Measurements from ENCODE around the gene CASP2.

CASP2 gene

DNA sequence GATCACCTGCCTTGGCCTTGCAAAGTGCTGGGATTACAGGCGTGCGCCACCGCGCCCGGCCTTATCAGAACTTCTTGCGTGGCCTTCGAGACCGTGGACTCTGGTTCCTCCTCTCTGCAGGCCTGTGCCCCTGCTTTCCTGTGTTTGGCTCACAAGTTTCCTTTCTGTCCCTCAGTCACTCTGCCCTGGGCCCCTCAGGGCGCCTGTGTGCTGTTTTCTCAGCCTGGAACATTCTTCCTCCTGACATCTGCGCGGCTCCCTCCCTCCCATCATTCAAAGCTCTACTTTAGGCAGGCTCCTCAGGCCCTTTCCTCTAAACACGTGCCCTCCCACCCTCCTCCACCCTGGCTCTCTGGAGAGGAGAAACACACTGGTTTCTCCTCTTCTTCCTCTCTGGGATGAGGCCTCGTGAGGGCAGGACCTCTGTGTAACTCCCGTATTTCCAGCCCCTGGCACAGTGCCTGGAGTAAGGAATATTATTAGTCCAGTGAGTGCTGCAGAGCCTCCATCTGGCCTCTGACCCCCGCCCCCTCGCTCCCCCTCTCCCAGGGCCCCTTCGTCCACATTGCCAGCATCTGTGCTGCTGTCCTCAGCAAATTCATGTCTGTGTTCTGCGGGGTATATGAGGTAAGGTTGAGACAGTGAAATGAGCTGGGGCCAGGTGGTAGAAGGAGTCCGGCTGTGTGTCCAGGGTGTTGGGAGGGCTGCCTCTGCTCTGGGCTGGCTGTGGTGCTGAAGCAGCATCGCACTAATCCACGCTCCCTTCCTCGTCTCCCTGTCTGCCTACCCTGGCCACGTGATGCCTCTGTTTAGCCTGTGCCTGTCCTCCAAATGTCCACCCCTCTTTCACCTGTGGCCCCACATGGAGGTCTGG, 34.8 kb downstream of the CASP2 start:
- no peak overlapping the region for H3K4me3 ChIP-seq (ENCODE audit: low read depth, low read length)
- TF ChIP-seq, protein P1, sequence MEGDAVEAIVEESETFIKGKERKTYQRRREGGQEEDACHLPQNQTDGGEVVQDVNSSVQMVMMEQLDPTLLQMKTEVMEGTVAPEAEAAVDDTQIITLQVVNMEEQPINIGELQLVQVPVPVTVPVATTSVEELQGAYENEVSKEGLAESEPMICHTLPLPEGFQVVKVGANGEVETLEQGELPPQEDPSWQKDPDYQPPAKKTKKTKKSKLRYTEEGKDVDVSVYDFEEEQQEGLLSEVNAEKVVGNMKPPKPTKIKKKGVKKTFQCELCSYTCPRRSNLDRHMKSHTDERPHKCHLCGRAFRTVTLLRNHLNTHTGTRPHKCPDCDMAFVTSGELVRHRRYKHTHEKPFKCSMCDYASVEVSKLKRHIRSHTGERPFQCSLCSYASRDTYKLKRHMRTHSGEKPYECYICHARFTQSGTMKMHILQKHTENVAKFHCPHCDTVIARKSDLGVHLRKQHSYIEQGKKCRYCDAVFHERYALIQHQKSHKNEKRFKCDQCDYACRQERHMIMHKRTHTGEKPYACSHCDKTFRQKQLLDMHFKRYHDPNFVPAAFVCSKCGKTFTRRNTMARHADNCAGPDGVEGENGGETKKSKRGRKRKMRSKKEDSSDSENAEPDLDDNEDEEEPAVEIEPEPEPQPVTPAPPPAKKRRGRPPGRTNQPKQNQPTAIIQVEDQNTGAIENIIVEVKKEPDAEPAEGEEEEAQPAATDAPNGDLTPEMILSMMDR (IDR thresholded peaks at IDR 0.05; ENCODE audit: low read depth, low read length, missing control alignments), result no peak
- in situ Hi-C loops (cut with HindIII; ENCODE audit: low sequenced_read_pairs), result no loop called here
- DNase-seq (ENCODE audit: low read depth), result no peak

DNA sequence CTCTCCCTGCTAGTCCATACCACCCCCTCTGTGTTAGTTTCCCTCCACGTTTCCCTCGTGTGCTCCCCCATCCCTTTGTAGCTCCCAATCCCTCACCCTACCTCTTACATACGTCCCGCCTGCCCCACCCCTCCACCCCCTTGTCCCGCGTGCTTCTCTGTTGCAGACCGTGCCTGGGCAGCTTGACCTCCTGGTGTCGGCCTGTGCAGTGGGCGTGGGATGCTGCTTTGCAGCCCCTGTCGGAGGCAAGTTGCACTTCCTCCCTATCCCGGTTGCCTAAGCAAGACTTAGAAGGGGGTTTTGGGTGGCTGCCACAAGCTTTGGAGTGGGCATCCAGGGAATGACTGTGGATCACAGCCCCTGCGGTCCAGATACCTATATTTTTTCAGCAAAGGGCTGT, 35.5 kb downstream of the CASP2 start:
- in situ Hi-C loops (cut with HindIII; ENCODE audit: low sequenced_read_pairs), result no loop called here
- H3K4me3 ChIP-seq (ENCODE audit: low read depth, low read length), result no peak overlapping the region
- no peak for DNase-seq (ENCODE audit: low read depth)
- TF ChIP-seq, protein P1 (IDR thresholded peaks at IDR 0.05; ENCODE audit: low read depth, low read length, missing control alignments), result no peak

DNA sequence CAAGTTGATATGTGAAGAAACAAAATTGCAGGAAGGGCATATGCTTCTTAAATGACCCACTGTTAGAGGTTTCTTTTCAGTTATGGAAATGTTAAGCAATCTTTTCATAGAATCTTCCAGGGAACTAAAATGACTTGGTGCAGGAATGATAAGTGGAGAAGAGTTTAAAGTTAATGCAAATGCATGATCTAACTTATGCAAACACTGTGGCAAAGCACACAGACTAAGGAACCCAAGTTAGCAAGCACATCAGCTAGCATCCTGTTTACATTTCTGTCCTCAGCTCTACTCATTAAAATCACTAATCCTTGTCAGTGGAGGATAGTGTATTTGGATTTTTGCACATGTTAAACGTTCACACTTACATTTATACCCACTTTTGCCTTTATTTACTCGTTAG, 37.1 kb downstream of the CASP2 start:
- TF ChIP-seq, protein P1 (IDR thresholded peaks at IDR 0.05; ENCODE audit: low read depth, low read length, missing control alignments), result no peak
- H3K4me3 ChIP-seq (ENCODE audit: low read depth, low read length), result no peak overlapping the region
- in situ Hi-C loops (cut with HindIII; ENCODE audit: low sequenced_read_pairs), result no loop called here
- no peak for DNase-seq (ENCODE audit: low read depth)

DNA sequence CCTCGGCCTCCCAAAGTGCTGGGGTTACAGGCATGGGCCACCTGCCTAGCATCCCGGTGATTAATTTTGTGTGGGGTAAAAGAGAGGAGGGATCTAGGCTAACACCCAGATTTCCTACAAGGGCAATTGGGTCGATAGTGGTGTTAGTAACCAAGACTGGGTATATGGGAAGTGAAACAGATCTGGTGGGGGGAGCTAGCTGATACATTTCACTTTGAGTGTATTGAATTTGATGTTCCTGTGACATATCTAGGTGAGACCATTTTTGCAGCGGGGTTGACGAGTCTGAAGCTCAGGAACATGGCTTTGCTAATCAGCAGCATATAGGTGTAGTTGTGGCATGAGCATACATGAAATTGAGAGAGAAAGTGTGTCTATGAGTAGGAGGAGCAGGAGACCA, 39.8 kb downstream of the CASP2 start:
- in situ Hi-C loops (cut with HindIII; ENCODE audit: low sequenced_read_pairs), result no loop called here
- no peak overlapping the region for H3K4me3 ChIP-seq (ENCODE audit: low read depth, low read length)
- TF ChIP-seq, protein P1 (IDR thresholded peaks at IDR 0.05; ENCODE audit: low read depth, low read length, missing control alignments), result no peak
- DNase-seq (ENCODE audit: low read depth), result no peak

DNA sequence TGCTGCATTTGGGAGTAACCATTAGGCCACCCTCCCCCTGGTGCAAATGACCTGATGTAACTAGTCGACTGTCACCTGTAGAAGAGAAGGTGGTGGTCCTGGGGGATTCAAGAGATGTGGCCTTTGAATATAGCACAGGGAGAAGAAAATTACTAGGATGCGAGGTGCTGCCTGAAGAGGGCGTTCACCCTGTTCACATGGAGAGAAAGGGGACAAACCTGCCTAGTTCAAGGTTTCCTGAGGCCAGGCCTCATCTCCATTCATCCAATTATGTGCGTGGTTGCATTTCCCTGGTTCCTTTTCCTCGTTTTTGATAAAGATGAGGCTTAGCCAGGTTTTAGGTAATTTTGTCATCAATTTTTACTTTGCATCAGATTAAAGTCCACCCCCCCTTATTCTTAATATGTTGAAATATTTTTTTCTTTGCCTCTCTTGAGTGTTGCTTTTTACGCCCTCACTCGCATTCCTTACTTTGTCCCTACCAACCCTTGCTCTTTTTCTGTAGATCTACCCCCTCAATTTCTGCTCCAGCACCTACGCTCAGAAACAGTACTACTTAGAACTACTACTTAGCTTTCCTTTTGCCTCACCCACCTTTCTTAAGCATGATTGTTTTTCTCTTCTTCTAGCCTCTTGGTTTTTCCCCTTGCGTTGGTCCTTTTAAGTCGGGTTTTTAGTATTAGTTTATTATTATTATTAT, 41.5 kb downstream of the CASP2 start:
- in situ Hi-C loops (cut with HindIII; ENCODE audit: low sequenced_read_pairs), result no loop called here
- H3K4me3 ChIP-seq (ENCODE audit: low read depth, low read length), result no peak overlapping the region
- DNase-seq (ENCODE audit: low read depth), result no peak
- TF ChIP-seq, protein P1 (IDR thresholded peaks at IDR 0.05; ENCODE audit: low read depth, low read length, missing control alignments), result no peak

DNA sequence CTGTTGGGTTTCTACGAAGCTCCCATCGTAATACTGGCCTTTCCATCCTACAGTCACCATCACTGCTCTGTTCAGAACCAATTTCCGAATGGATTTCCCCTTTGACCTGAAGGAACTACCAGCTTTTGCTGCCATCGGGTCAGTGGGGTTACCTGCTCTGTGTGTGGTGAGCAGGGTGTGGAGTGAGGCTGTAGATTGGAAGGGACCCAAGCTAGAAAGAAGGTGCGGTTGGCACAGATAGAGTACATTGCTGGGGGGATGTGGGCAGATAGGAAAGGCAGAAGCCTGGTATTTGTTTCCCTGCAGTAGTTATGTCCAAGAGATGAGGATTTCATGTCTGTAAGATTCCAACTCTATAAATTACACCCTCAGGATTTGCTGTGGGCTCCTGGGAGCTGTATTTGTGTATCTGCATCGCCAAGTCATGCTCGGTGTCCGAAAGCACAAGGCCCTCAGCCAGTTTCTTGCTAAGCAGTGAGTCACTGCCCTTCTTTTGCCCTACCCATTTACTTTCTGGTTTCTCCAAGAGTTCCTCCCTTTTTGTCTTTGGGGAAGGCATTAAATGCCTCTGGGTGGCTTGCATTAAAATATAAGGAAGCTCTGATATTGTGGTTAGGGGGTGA, 43.1 kb downstream of the CASP2 start:
- in situ Hi-C loops (cut with HindIII; ENCODE audit: low sequenced_read_pairs), result no loop called here
- TF ChIP-seq, protein P1 (IDR thresholded peaks at IDR 0.05; ENCODE audit: low read depth, low read length, missing control alignments), result no peak
- DNase-seq (ENCODE audit: low read depth), result peak; percentile 72
- no peak overlapping the region for H3K4me3 ChIP-seq (ENCODE audit: low read depth, low read length)
